WTC11 (cell line): Measurements from ENCODE around the gene DNAJC24. TPM values are rescaled to one million over a fixed set of nuclear protein-coding genes. Genes with fewer than 3 reads are reported as not detected.

ENCODE experiments used
- ATAC-seq: fragments of 200-7000 bp; cut with Tn5 transposase; 2 replicates; pipeline ENCODE4 v1.10.0; 2021; ENCODE audit warnings: mild to moderate bottlenecking, moderate library complexity
- CTCF ChIA-PET: fragments of 300-600 bp; sonication (Branson Sonifier 250); formaldehyde crosslinking; loops from one replicate; lab custom pipeline; 2021; ENCODE audit warnings: antibody characterized with exemption; lab: Charles Lee
- POLR2A ChIA-PET: fragments of 350-600 bp; sonication (Branson Sonifier 250); formaldehyde crosslinking; loops from one replicate; lab custom pipeline; 2021; ENCODE audit warnings: antibody characterized with exemption; lab: Charles Lee
- DNase-seq: peaks from one replicate; pipeline ENCODE4 v3.0.0; 2021; ENCODE audit warnings: low spot score
- H3K27ac Mint-ChIP-seq: 2 replicates; pipeline ENCODE4 v1.8.0; 2021; ENCODE audit warnings: mixed read lengths
- H3K27me3 Mint-ChIP-seq: 2 replicates; pipeline ENCODE4 v1.8.0; 2021; ENCODE audit warnings: low read depth, mild to moderate bottlenecking, moderate library complexity, mixed read lengths
- H3K36me3 Mint-ChIP-seq: 2 replicates; pipeline ENCODE4 v1.8.0; 2021; ENCODE audit warnings: mixed read lengths
- H3K4me1 Mint-ChIP-seq: 2 replicates; pipeline ENCODE4 v1.8.0; 2022; ENCODE audit warnings: mixed read lengths
- H3K4me3 Mint-ChIP-seq: 2 replicates; pipeline ENCODE4 v1.8.0; 2021; ENCODE audit warnings: mild to moderate bottlenecking, moderate library complexity, mixed read lengths
- H3K9me3 Mint-ChIP-seq: 2 replicates; pipeline ENCODE4 v1.8.0; 2021; ENCODE audit warnings: mixed read lengths
- CBFB ChIP-seq: sonication (generic); formaldehyde crosslinking; IDR thresholded peaks from 2 replicates; pipeline ENCODE4 v1.8.1; 2022; ENCODE audit warnings: mild to moderate bottlenecking, low read depth, missing genetic modification reagents
- CREM ChIP-seq: sonication (generic); formaldehyde crosslinking; IDR thresholded peaks from 2 replicates; pipeline ENCODE4 v1.8.1; 2022; ENCODE audit warnings: mild to moderate bottlenecking, missing genetic modification reagents, moderate library complexity
- ELF4 ChIP-seq: sonication (generic); formaldehyde crosslinking; IDR thresholded peaks from 2 replicates; pipeline ENCODE4 v1.8.1; 2022; ENCODE audit warnings: low read depth, mild to moderate bottlenecking, moderate library complexity, missing genetic modification reagents
- EMX1 ChIP-seq: fragments of 250-450 bp; sonication (Bioruptor Pico); IDR thresholded peaks from 2 replicates; pipeline ENCODE4 v1.8.0; 2021; ENCODE audit warnings: mild to moderate bottlenecking
- ESRRA ChIP-seq: sonication (generic); formaldehyde crosslinking; IDR thresholded peaks from 2 replicates; pipeline ENCODE4 v1.8.1; 2022; ENCODE audit warnings: mild to moderate bottlenecking, missing genetic modification reagents, borderline replicate concordance
- FOXJ3 ChIP-seq: sonication (generic); formaldehyde crosslinking; IDR thresholded peaks from 2 replicates; pipeline ENCODE4 v1.9.0; 2021; ENCODE audit warnings: missing genetic modification reagents, mild to moderate bottlenecking, borderline replicate concordance
- FOXP1 ChIP-seq: sonication (generic); formaldehyde crosslinking; IDR thresholded peaks from 2 replicates; pipeline ENCODE4 v1.8.0; 2022; ENCODE audit warnings: missing genetic modification reagents, mild to moderate bottlenecking, moderate library complexity, borderline replicate concordance
- HMGA2 ChIP-seq: fragments of 250-450 bp; sonication (Bioruptor Pico); IDR thresholded peaks from 2 replicates; pipeline ENCODE4 v1.4.0; 2021; ENCODE audit warnings: mild to moderate bottlenecking, moderate library complexity
- NFYB ChIP-seq: sonication (generic); formaldehyde crosslinking; conservative IDR thresholded peaks from 2 replicates; pipeline ENCODE4 v1.8.0; 2022; ENCODE audit warnings: low read depth, missing genetic modification reagents
- NR3C1 ChIP-seq: sonication (generic); formaldehyde crosslinking; conservative IDR thresholded peaks from 2 replicates; pipeline ENCODE4 v1.8.1; 2023; ENCODE audit warnings: low read depth, mild to moderate bottlenecking, missing genetic modification reagents
- OVOL2 ChIP-seq: fragments of 250-450 bp; sonication (Bioruptor Pico); IDR thresholded peaks from 2 replicates; pipeline ENCODE4 v1.9.0; 2021; ENCODE audit warnings: mild to moderate bottlenecking, borderline replicate concordance
- RORB ChIP-seq: fragments of 250-450 bp; sonication (Bioruptor Pico); IDR thresholded peaks from 2 replicates; pipeline ENCODE4 v1.9.0; 2021; ENCODE audit warnings: mild to moderate bottlenecking
- SP1 ChIP-seq: sonication (generic); formaldehyde crosslinking; conservative IDR thresholded peaks from 2 replicates; pipeline ENCODE4 v1.8.1; 2022; ENCODE audit warnings: missing genetic modification reagents
- TEAD4 ChIP-seq: sonication (generic); formaldehyde crosslinking; IDR thresholded peaks from 2 replicates; pipeline ENCODE4 v1.8.0; 2022; ENCODE audit warnings: mild to moderate bottlenecking, missing genetic modification reagents
- ZNF219 ChIP-seq: sonication (generic); formaldehyde crosslinking; IDR thresholded peaks from 2 replicates; pipeline ENCODE4 v1.8.0; 2023; ENCODE audit warnings: missing genetic modification reagents, mild to moderate bottlenecking, borderline replicate concordance
- ZNF263 ChIP-seq: sonication (generic); formaldehyde crosslinking; IDR thresholded peaks from 2 replicates; pipeline ENCODE4 v1.8.1; 2022; ENCODE audit warnings: low read depth, mild to moderate bottlenecking, moderate library complexity, missing genetic modification reagents
- total RNA-seq: library from RNA; stranded (reverse); gene quantifications from 3 replicates; pipeline ENCODE4 v1.2.3, GENCODE V29; 2021
- TF ChIP-seq, protein P1 (sequence below): sonication (generic); formaldehyde crosslinking; IDR thresholded peaks from 2 replicates; pipeline ENCODE4 v1.8.1; 2022; ENCODE audit warnings: low read depth, mild to moderate bottlenecking, moderate library complexity, missing genetic modification reagents, borderline replicate concordance
- TF ChIP-seq, protein P2 (sequence below): sonication (generic); formaldehyde crosslinking; IDR thresholded peaks from 2 replicates; pipeline ENCODE4 v1.8.0; 2022; ENCODE audit warnings: mild to moderate bottlenecking, missing genetic modification reagents
- TF ChIP-seq, protein P3 (sequence below): sonication (generic); formaldehyde crosslinking; IDR thresholded peaks from 2 replicates; pipeline ENCODE4 v1.8.1; 2023; ENCODE audit warnings: mild to moderate bottlenecking, moderate library complexity, missing genetic modification reagents
- TF ChIP-seq, protein P4 (sequence below): sonication (generic); formaldehyde crosslinking; IDR thresholded peaks from 2 replicates; pipeline ENCODE4 v1.8.1; 2023; ENCODE audit warnings: mild to moderate bottlenecking, missing genetic modification reagents, borderline replicate concordance
- TF ChIP-seq, protein P5 (sequence below): sonication (generic); formaldehyde crosslinking; IDR thresholded peaks from 2 replicates; pipeline ENCODE4 v1.8.0; 2022; ENCODE audit warnings: mild to moderate bottlenecking, missing genetic modification reagents
- TF ChIP-seq, protein P6 (sequence below): sonication (generic); formaldehyde crosslinking; IDR thresholded peaks from 2 replicates; pipeline ENCODE4 v1.8.1; 2023; ENCODE audit warnings: mild to moderate bottlenecking, missing genetic modification reagents, moderate library complexity
- TF ChIP-seq, protein P7 (sequence below): sonication (generic); formaldehyde crosslinking; conservative IDR thresholded peaks from 2 replicates; pipeline ENCODE4 v1.8.1; 2022; ENCODE audit warnings: mild to moderate bottlenecking, missing genetic modification reagents
- TF ChIP-seq, protein P8 (sequence below): sonication (generic); formaldehyde crosslinking; IDR thresholded peaks from 2 replicates; pipeline ENCODE4 v1.8.1; 2023; ENCODE audit warnings: mild to moderate bottlenecking, missing genetic modification reagents, moderate library complexity

Gene DNAJC24
- total RNA-seq, 1 experiment from 2014 or later, result 15.4 TPM

DNA sequence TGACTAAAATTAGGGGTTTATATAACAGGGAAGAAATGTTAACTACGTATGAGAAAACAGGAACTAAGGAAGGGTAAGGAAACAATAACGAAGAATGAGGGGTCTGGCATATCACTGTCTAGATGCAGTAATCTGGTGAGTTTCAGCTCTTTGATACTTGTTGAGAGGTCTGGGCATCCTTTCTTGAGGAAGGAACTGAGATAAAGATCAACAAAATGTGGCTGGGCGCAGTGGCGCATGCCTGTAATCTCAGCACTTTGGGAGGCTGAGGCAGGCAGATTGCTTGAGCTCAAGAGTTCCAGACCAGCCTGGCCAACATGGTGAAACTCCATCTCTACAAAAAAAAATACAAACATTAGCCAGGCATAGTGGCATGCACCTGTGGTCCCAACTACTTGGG lies 2.9 kb upstream of the DNAJC24 start:
- Mint-ChIP-seq H3K36me3 (no peaks in the 10 kb centered on the region), H3K4me1 (peaks cover 10% of the 10 kb centered on the region), H3K9me3 (no peaks in the 10 kb centered on the region), H3K4me3 (no peak overlapping the region), H3K27me3 (no peaks in the 10 kb centered on the region; the same call in 1 of the 2 replicates), H3K27ac (no peak overlapping the region)
- TF ChIP-seq, protein P1, sequence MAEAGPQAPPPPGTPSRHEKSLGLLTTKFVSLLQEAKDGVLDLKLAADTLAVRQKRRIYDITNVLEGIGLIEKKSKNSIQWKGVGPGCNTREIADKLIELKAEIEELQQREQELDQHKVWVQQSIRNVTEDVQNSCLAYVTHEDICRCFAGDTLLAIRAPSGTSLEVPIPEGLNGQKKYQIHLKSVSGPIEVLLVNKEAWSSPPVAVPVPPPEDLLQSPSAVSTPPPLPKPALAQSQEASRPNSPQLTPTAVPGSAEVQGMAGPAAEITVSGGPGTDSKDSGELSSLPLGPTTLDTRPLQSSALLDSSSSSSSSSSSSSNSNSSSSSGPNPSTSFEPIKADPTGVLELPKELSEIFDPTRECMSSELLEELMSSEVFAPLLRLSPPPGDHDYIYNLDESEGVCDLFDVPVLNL (CRISPR knock-in tag), result no peak
- TF ChIP-seq, protein P2, sequence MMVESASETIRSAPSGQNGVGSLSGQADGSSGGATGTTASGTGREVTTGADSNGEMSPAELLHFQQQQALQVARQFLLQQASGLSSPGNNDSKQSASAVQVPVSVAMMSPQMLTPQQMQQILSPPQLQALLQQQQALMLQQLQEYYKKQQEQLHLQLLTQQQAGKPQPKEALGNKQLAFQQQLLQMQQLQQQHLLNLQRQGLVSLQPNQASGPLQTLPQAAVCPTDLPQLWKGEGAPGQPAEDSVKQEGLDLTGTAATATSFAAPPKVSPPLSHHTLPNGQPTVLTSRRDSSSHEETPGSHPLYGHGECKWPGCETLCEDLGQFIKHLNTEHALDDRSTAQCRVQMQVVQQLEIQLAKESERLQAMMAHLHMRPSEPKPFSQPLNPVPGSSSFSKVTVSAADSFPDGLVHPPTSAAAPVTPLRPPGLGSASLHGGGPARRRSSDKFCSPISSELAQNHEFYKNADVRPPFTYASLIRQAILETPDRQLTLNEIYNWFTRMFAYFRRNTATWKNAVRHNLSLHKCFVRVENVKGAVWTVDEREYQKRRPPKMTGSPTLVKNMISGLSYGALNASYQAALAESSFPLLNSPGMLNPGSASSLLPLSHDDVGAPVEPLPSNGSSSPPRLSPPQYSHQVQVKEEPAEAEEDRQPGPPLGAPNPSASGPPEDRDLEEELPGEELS, result no peak
- TF ChIP-seq, protein P3, sequence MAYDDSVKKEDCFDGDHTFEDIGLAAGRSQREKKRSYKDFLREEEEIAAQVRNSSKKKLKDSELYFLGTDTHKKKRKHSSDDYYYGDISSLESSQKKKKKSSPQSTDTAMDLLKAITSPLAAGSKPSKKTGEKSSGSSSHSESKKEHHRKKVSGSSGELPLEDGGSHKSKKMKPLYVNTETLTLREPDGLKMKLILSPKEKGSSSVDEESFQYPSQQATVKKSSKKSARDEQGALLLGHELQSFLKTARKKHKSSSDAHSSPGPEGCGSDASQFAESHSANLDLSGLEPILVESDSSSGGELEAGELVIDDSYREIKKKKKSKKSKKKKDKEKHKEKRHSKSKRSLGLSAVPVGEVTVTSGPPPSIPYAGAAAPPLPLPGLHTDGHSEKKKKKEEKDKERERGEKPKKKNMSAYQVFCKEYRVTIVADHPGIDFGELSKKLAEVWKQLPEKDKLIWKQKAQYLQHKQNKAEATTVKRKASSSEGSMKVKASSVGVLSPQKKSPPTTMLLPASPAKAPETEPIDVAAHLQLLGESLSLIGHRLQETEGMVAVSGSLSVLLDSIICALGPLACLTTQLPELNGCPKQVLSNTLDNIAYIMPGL (CRISPR knock-in tag), result no peak
- TF ChIP-seq EMX1 (no peak), NR3C1 (CRISPR knock-in tag) (no peak), NFYB (CRISPR knock-in tag) (no peak), ZNF263 (no peak), RORB (CRISPR knock-in tag) (no peak), ESRRA (no peak), ZNF219 (CRISPR knock-in tag) (no peak), FOXJ3 (no peak), FOXP1 (CRISPR knock-in tag) (no peak)
- TF ChIP-seq, protein P4, sequence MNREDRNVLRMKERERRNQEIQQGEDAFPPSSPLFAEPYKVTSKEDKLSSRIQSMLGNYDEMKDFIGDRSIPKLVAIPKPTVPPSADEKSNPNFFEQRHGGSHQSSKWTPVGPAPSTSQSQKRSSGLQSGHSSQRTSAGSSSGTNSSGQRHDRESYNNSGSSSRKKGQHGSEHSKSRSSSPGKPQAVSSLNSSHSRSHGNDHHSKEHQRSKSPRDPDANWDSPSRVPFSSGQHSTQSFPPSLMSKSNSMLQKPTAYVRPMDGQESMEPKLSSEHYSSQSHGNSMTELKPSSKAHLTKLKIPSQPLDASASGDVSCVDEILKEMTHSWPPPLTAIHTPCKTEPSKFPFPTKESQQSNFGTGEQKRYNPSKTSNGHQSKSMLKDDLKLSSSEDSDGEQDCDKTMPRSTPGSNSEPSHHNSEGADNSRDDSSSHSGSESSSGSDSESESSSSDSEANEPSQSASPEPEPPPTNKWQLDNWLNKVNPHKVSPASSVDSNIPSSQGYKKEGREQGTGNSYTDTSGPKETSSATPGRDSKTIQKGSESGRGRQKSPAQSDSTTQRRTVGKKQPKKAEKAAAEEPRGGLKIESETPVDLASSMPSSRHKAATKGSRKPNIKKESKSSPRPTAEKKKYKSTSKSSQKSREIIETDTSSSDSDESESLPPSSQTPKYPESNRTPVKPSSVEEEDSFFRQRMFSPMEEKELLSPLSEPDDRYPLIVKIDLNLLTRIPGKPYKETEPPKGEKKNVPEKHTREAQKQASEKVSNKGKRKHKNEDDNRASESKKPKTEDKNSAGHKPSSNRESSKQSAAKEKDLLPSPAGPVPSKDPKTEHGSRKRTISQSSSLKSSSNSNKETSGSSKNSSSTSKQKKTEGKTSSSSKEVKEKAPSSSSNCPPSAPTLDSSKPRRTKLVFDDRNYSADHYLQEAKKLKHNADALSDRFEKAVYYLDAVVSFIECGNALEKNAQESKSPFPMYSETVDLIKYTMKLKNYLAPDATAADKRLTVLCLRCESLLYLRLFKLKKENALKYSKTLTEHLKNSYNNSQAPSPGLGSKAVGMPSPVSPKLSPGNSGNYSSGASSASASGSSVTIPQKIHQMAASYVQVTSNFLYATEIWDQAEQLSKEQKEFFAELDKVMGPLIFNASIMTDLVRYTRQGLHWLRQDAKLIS (CRISPR knock-in tag), result no peak
- TF ChIP-seq, protein P5, sequence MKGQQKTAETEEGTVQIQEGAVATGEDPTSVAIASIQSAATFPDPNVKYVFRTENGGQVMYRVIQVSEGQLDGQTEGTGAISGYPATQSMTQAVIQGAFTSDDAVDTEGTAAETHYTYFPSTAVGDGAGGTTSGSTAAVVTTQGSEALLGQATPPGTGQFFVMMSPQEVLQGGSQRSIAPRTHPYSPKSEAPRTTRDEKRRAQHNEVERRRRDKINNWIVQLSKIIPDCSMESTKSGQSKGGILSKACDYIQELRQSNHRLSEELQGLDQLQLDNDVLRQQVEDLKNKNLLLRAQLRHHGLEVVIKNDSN (CRISPR knock-in tag), result no peak
- ATAC-seq (no peak), DNase-seq (no peak)
- CTCF ChIA-PET, result no interaction called here
- POLR2A ChIA-PET, result no interaction called here

DNA sequence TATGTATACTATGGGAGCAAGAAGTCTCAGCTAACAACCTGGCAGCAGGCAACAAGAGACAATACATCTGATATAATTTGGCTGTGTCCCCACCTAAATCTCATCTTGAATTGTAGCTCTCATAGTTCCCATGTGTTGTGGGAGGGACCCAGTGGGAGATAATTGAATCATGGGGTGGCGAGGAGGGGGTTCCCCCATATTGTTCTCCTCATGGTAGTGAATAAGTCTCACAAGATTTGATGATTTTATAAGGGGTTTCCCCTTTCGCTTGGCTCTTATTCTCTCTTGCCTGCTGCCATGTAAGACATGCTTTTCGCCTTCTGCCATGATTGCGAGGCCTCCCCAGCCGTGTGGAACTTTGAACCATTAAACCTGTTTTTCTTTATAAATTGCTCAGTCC lies 6.2 kb downstream of the DNAJC24 start:
- Mint-ChIP-seq H3K36me3 (no peaks in the 10 kb centered on the region), H3K4me1 (peaks cover under 1% of the 10 kb centered on the region; the same call in 1 of the 2 replicates), H3K9me3 (no peaks in the 10 kb centered on the region), H3K4me3 (no peak overlapping the region), H3K27ac (no peak overlapping the region), H3K27me3 (no peaks in the 10 kb centered on the region)
- no peak for DNase-seq
- no peak for ATAC-seq
- ChIA-PET POLR2A (no interaction called here), CTCF (no interaction called here)
- TF ChIP-seq CREM (CRISPR knock-in tag) (no peak), CBFB (no peak), HMGA2 (CRISPR knock-in tag) (no peak), FOXP1 (CRISPR knock-in tag) (no peak), SP1 (CRISPR knock-in tag) (no peak), TEAD4 (CRISPR knock-in tag) (no peak), ELF4 (CRISPR knock-in tag) (no peak), OVOL2 (no peak)
- TF ChIP-seq, protein P6, sequence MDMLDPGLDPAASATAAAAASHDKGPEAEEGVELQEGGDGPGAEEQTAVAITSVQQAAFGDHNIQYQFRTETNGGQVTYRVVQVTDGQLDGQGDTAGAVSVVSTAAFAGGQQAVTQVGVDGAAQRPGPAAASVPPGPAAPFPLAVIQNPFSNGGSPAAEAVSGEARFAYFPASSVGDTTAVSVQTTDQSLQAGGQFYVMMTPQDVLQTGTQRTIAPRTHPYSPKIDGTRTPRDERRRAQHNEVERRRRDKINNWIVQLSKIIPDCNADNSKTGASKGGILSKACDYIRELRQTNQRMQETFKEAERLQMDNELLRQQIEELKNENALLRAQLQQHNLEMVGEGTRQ, result no peak
- TF ChIP-seq, protein P7, sequence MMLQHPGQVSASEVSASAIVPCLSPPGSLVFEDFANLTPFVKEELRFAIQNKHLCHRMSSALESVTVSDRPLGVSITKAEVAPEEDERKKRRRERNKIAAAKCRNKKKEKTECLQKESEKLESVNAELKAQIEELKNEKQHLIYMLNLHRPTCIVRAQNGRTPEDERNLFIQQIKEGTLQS (CRISPR knock-in tag), result no peak
- TF ChIP-seq, protein P8, sequence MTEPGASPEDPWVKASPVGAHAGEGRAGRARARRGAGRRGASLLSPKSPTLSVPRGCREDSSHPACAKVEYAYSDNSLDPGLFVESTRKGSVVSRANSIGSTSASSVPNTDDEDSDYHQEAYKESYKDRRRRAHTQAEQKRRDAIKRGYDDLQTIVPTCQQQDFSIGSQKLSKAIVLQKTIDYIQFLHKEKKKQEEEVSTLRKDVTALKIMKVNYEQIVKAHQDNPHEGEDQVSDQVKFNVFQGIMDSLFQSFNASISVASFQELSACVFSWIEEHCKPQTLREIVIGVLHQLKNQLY (CRISPR knock-in tag), result no peak
